HUES6 (cell line): ENCODE measurements around the gene RAMAC.
"Not testable (repeated sequence)": the region's sequence is repeated elsewhere in the genome, so short reads cannot be mapped to it uniquely, and the experiment has no call there.

Source experiments
- H3K27ac ChIP-seq: 2 replicates; pipeline ENCODE4 v1.7.0; 2013; ENCODE audit warnings: low read depth, mild to moderate bottlenecking, low read length, inconsistent platforms
- H3K27me3 ChIP-seq: 2 replicates; pipeline ENCODE4 v1.6.1; 2013; ENCODE audit warnings: low read length; ENCODE audit not compliant: control insufficient read depth, insufficient read depth
- H3K36me3 ChIP-seq: 2 replicates; pipeline ENCODE4 v1.6.1; 2013; ENCODE audit warnings: low read length; ENCODE audit not compliant: control insufficient read depth, insufficient read depth
- H3K4me1 ChIP-seq: 2 replicates; pipeline ENCODE4 v1.6.1; 2013; ENCODE audit warnings: low read length; ENCODE audit not compliant: control insufficient read depth, insufficient read depth
- H3K4me3 ChIP-seq: 2 replicates; pipeline ENCODE4 v1.5.1; 2013; ENCODE audit warnings: low read depth, low read length
- H3K9ac ChIP-seq: one replicate; pipeline ENCODE4 v1.6.1; 2013; ENCODE audit warnings: mild to moderate bottlenecking, low read length
- H3K9me3 ChIP-seq: 2 replicates; pipeline ENCODE4 v1.6.1; 2013; ENCODE audit warnings: low read depth, low read length; ENCODE audit not compliant: control insufficient read depth, insufficient read depth

The RAMAC gene

DNA sequence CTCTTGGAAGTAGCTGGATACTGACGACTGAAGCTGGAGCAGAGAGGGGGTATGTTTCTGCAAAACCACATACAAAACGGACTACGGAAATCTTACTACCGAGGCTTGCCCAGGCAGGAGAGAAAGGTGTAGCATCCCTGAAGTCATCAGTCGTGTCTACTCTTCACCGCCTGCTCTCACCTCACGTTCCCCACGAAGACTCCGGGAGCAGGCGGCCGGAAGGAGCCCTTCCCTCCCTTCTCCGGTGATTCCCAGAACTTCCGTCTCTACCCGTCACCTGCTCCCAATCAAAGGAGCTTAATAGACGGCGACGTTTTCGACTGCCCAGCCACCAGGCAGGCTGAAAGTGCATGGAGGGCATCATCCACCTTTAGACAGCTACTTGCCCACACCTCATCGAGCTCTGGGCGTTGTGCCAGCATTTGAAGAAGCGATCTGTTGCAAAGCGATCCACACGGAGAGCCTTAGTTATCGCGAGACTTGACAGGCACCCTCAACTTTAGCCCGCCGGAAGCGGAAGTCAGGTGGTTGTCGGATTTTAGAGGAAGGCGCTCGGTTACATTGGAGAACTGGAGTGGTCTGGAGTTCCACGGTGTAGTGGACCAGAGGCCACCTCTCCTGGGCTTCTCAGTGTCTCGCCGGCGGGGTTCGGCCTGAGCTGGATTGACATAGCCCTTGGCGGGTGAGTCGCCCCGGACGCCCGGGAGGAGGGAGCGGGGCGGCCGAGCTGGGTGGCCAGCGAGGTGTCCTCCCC, at the start of gene RAMAC:
Gene RAMAC, plus strand, starts transcription at position 523 of the 754 bp plus-strand sequence. CDS start 2,809 bp downstream, outside the sequence.
- H3K9ac ChIP-seq: peak within 1 kb of the TSS; percentile 85
- H3K9me3 ChIP-seq: 0 out of 2 replicates have a peak, but pooled peaks cover 4% of the 10 kb centered on the region
- peak within 1 kb of the TSS; percentile 75 for H3K4me3 ChIP-seq
- peaks cover 6% of the 10 kb centered on the region; the same call in 1 of the 2 replicates for H3K27me3 ChIP-seq
- H3K36me3 ChIP-seq: peaks cover 18% of the 10 kb centered on the region
- H3K4me1 ChIP-seq: no peaks in the 10 kb centered on the region
- H3K27ac ChIP-seq: 0 out of 2 replicates have a peak within 1 kb of the TSS, but pooled peaks have one; percentile 11

DNA sequence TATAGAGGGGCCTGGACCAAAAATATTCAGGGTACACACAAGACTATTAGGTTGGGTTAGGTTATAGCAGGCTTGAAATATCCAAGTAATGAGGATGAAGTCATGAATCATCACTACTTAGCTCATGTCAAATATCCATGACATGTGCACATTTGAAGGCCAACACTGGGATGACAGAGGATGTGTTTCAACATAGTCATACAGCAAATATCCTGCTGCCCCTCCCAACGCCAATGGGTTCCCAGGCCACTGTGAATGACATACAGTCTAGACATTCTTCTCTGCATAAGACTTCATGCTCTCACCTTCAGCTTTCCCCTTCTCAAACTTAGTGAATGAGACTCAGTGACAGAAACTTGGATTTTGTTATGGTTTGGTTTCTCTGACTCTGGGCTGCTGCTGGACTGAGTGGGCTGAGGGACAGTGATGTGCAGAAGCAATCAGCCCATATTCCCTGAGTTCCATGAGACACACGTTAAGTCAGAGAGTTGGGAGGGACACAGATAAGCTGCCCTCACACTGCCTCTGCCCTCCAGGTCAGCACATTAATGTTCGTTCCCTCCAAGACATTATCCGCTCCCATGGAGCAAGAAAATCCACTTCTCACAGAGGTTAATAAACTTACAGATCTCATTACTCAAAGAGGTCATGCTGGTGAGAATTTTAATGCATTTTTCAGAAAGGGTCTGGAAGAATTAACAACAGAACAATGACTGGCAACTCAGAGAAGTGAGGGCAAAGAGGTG, 48.9 kb upstream of the RAMAC start:
- Histone ChIP-seq H3K4me1 (no peaks in the 10 kb centered on the region; the same call in 1 of the 2 replicates), H3K9me3 (no peaks in the 10 kb centered on the region), H3K27me3 (no peaks in the 10 kb centered on the region), H3K9ac (no peak overlapping the region), H3K36me3 (no peaks in the 10 kb centered on the region), H3K27ac (no peak overlapping the region), H3K4me3 (no peak overlapping the region)

DNA sequence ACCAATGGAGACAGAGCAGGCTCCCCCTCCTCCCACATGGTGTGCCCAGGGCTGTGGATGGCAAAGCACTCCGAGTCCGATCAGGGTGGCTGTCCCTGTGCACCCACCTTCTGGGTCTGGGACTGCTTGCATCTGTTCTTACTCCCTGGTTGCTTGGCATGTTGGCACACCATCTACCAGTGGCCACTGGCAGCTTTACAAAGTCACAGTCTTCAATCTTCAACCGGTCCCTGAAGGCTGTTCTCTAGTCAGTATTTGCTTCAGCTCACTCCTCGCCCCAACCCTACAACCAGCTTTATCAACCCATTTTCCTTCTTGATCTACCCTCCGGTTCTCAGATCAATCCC, 48.3 kb upstream of the RAMAC start:
- Histone ChIP-seq H3K27me3 (no peaks in the 10 kb centered on the region), H3K9me3 (no peaks in the 10 kb centered on the region), H3K36me3 (no peaks in the 10 kb centered on the region), H3K27ac (no peak overlapping the region), H3K9ac (no peak overlapping the region), H3K4me3 (no peak overlapping the region), H3K4me1 (no peaks in the 10 kb centered on the region; the same call in 1 of the 2 replicates)

DNA sequence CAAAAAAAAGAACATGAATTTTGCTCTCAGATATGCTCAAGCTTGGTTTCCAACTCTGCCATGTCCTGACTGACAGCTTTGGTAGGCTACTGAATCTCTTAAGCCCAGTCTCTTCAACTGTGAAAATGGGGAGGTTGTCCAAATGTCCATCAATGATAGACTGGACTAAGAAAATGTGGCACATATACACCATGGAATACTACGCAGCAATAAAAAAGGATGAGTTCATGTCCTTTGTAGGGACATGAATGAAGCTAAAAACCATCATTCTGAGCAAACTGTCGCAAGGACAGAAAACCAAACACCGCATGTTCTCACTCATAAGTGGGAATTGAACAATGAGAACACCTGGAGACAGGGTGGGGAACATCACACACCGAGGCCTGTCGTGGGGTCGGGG, 46.3 kb upstream of the RAMAC start:
- not testable (repeated sequence) for H3K9me3 ChIP-seq, H3K36me3 ChIP-seq, H3K27me3 ChIP-seq, H3K27ac ChIP-seq, H3K4me3 ChIP-seq, H3K4me1 ChIP-seq, H3K9ac ChIP-seq

DNA sequence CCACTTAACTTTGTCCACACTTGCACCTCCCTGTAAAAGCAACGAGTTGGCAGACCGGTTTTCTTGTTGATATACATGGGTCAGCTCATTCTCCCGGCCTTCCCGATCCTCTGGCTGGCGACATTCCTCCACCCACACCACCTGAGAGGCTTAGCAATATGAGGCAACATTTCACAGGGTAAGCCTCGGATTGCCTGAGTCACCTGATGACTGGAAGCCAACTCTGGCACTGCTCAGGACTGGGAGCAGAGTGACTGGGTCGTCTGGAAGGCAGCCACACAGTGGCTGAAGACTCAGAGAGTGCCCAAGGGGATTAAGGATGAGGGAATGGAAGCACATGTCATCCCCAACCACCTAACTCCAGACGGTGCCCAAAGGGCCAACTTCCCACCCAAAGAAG, 43.3 kb upstream of the RAMAC start:
- Histone ChIP-seq H3K4me1 (no peaks in the 10 kb centered on the region), H3K9ac (no peak overlapping the region), H3K27me3 (no peaks in the 10 kb centered on the region), H3K36me3 (no peaks in the 10 kb centered on the region), H3K9me3 (no peaks in the 10 kb centered on the region), H3K27ac (no peak overlapping the region), H3K4me3 (no peak overlapping the region)

DNA sequence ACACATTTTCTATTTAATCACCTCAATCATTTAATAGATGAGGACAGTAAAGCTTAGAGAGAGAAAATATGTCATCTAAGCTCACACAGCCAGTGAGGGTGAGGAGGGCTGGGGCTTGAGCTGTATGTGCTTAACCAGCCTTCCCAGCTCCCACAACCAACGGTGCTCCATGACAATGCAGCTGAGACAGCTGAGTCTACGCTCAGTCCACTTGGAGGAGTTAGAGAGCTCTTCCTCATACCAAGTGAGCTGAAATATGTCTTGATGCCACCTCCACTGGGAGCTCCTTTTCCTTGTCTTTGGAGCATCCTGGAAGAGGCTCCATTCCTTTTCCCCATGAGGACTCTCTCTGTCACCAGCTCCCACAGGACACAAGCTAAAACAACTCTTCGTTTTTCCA, 42.8 kb upstream of the RAMAC start:
- Histone ChIP-seq H3K27me3 (no peaks in the 10 kb centered on the region), H3K4me1 (no peaks in the 10 kb centered on the region), H3K9ac (no peak overlapping the region), H3K36me3 (no peaks in the 10 kb centered on the region), H3K4me3 (no peak overlapping the region), H3K27ac (no peak overlapping the region), H3K9me3 (no peaks in the 10 kb centered on the region)

DNA sequence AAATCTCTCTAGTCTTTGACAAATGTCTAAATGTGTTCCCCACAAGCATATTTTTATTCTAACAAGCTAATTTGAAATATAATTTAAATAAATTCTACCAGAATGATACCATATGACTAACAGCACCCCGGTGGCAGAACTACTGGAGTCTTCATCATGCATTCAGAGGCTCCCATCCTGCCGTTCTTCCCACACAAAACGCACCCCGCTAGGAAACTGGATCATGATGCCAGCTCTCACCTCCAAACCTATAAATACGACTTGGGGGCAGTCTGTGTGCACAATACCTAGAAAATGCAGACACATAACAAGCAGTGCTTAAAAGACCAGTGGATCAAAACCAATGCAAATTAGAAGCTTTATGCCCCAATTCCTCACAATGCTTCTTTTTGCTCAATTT, 42.0 kb upstream of the RAMAC start:
- H3K9ac ChIP-seq: no peak overlapping the region
- H3K27ac ChIP-seq: no peak overlapping the region
- H3K4me1 ChIP-seq: no peaks in the 10 kb centered on the region
- no peaks in the 10 kb centered on the region for H3K9me3 ChIP-seq
- H3K36me3 ChIP-seq: no peaks in the 10 kb centered on the region
- H3K27me3 ChIP-seq: peaks cover 2% of the 10 kb centered on the region; the same call in 1 of the 2 replicates
- H3K4me3 ChIP-seq: no peak overlapping the region

DNA sequence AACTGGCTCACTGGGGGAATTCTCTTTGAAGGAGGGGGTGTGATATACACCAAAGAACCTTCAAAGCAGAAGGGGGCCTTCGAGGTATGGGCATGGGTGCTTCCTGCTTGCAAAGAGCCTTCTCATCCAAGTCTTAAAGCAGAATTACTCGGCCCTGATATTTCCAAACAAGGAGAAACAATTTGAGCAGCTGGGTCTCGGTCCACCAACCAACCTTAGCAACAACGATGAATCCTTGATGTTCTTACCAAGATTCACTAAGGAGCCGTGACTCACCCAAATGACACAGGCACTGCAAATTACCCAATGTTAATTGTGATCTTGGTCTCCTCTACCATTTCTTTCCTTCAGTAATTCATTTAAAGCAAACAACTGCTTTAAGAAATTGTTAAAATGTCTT, 41.2 kb upstream of the RAMAC start:
- H3K27me3 ChIP-seq: peaks cover 10% of the 10 kb centered on the region; the same call in 1 of the 2 replicates
- H3K36me3 ChIP-seq: no peaks in the 10 kb centered on the region

DNA sequence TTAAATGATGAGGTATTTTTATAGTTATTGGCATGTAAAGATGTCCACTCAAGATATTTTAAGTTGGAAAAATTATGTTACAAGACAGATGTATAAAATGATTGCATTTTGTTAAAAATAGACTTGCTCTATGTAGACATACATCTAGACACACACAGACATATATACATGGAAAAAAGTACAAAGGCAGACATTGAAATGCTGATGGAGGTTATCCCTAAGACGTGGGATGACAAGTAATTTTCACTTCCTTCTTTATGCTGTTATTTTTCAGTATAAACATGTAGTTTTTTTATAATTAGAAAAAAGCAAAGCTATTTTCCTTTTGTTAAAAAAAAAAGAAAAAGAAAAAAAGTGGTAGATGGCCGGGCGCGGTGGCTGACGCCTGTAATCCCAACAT, 40.7 kb upstream of the RAMAC start:
- Histone ChIP-seq H3K9me3 (no peaks in the 10 kb centered on the region), H3K9ac (no peak overlapping the region), H3K4me1 (no peaks in the 10 kb centered on the region), H3K27me3 (peaks cover 15% of the 10 kb centered on the region; the same call in 1 of the 2 replicates), H3K36me3 (no peaks in the 10 kb centered on the region), H3K4me3 (no peak overlapping the region), H3K27ac (no peak overlapping the region)

More for the DNA sequence above, 41.2 kb upstream of the RAMAC start:
- Histone ChIP-seq H3K4me3 (no peak overlapping the region), H3K27ac (no peak overlapping the region), H3K9ac (no peak overlapping the region), H3K9me3 (no peaks in the 10 kb centered on the region), H3K4me1 (no peaks in the 10 kb centered on the region)

DNA sequence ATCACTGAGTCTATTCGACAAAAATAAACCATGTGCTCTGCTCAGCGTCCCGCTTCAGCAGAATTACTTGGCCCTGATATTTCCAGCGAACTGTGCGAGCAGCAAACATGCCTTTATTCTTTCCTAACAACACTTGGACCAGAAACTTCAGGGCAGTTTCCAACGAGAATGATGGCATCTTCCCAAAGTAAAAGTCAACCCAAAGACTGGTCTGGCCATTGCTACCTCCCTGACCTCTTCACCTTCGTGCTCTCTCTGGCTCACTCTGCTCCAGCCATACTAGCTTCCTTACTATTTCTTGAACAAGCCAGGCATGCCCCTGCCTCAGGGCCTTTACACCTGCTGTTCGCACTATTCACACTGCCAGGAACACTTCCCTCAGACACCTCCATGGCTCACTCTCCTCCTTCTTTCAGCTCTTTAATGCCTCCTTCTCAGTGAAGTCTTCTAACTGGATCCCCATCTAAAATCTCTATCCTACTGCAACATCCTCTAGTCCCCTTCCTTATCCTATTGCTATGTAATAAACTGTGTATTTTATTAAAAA, 39.8 kb upstream of the RAMAC start:
- no peak overlapping the region for H3K9ac ChIP-seq
- no peaks in the 10 kb centered on the region for H3K36me3 ChIP-seq
- peaks cover 2% of the 10 kb centered on the region; the same call in 1 of the 2 replicates for H3K4me1 ChIP-seq
- no peak overlapping the region for H3K4me3 ChIP-seq
- no peak overlapping the region for H3K27ac ChIP-seq
- peaks cover 23% of the 10 kb centered on the region for H3K27me3 ChIP-seq
- H3K9me3 ChIP-seq: no peaks in the 10 kb centered on the region

DNA sequence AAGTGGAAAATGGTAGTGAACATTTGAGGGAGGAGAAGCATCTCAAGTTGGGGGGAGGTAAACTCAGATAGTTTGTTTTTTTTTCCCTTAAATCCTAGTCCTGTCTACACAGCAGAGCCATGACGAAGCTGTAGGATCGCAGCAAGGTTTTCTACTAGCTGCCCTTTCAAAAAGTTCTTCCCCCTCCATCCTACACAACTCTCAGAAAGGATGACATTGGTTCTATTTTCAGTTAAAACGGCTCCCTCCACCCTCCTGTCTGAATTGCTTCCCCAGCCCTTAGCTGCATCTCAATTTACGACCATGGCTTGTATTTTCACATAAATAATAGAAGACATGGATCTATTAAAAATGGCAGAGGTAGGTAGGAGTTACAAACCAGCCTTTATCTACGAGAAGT, 35.7 kb upstream of the RAMAC start:
- H3K4me1 ChIP-seq: peaks cover 5% of the 10 kb centered on the region; the same call in 1 of the 2 replicates
- H3K27me3 ChIP-seq: peaks cover 43% of the 10 kb centered on the region

More for the DNA sequence above, 35.7 kb upstream of the RAMAC start:
- Histone ChIP-seq H3K36me3 (no peaks in the 10 kb centered on the region), H3K4me3 (no peak overlapping the region), H3K9ac (no peak overlapping the region), H3K27ac (no peak overlapping the region), H3K9me3 (no peaks in the 10 kb centered on the region)
